Neutrophil (primary cell): Measurements from ENCODE around the gene TMEM175.

Experiments used
- H3K27ac ChIP-seq: fragments of 200-600 bp; sonication (generic); 2 replicates; pipeline ENCODE4 v1.5.1; 2016; ENCODE audit warnings: mild to moderate bottlenecking, moderate library complexity
- H3K27me3 ChIP-seq: fragments of 200-600 bp; sonication (generic); 2 replicates; pipeline ENCODE4 v1.6.0; 2016; ENCODE audit warnings: mild to moderate bottlenecking
- H3K36me3 ChIP-seq: fragments of 200-600 bp; sonication (generic); 2 replicates; pipeline ENCODE4 v1.5.1; 2017
- H3K4me1 ChIP-seq, 2 experiments: fragments of 200-600 bp in 1 of 2; sonication (generic) in 1 of 2; 1 replicate in 1 of 2; 2 replicates in 1 of 2; pipeline versions ENCODE4 v1.5.1 to v1.6.1; 2013 to 2016; ENCODE audit warnings: low read depth in 1 of 2, low read length in 1 of 2, mild to moderate bottlenecking in 1 of 2, moderate library complexity in 1 of 2; ENCODE audit not compliant: control insufficient read depth in 1 of 2, insufficient read depth in 1 of 2
- H3K4me3 ChIP-seq, 2 experiments: fragments of 200-600 bp in 1 of 2; sonication (generic) in 1 of 2; 1 replicate in 1 of 2; 2 replicates in 1 of 2; pipeline ENCODE4 v1.5.1; 2013 to 2016; ENCODE audit warnings: low read depth in 1 of 2, low read length in 1 of 2, mild to moderate bottlenecking in 1 of 2, moderate library complexity in 1 of 2
- H3K9me3 ChIP-seq: fragments of 200-600 bp; sonication (generic); 2 replicates; pipeline ENCODE4 v1.5.1; 2016
- CTCF ChIP-seq: fragments of 200-600 bp; sonication (generic); IDR thresholded peaks from 2 replicates; pipeline ENCODE4 v1.5.1; 2016; ENCODE audit warnings: antibody characterized with exemption

The TMEM175 gene

GRCh38 chr4:910366-911091 is 21.7 kb upstream of the TMEM175 start:
- Histone ChIP-seq H3K27ac (no peak overlapping the region), H3K9me3 (no peaks in the 10 kb centered on the region), H3K27me3 (no peaks in the 10 kb centered on the region), H3K36me3 (peaks cover 74% of the 10 kb centered on the region), H3K4me1 (peaks cover 8 to 9% of the 10 kb centered on the region in 2 experiments), H3K4me3 (no peak overlapping the region)
- TF ChIP-seq CTCF: no peak

- H3K27me3 ChIP-seq: no peaks in the 10 kb centered on the region
- H3K36me3 ChIP-seq: peaks cover 68% of the 10 kb centered on the region
- H3K4me3 ChIP-seq: no peak overlapping the region
- H3K27ac ChIP-seq: no peak overlapping the region
- peaks cover 16% of the 10 kb centered on the region in 2 experiments for H3K4me1 ChIP-seq
- no peaks in the 10 kb centered on the region for H3K9me3 ChIP-seq
- no peak for TF ChIP-seq CTCF
Measured at GRCh38 chr4:911221-911751, 21.0 kb upstream of the TMEM175 start.

GRCh38 chr4:911871-912490 is 20.3 kb upstream of the TMEM175 start:
- peaks cover 16 to 19% of the 10 kb centered on the region in 2 experiments for H3K4me1 ChIP-seq
- no peaks in the 10 kb centered on the region for H3K9me3 ChIP-seq
- TF ChIP-seq CTCF: no peak
- H3K4me3 ChIP-seq: no peak overlapping the region
- H3K36me3 ChIP-seq: peaks cover 61% of the 10 kb centered on the region
- H3K27me3 ChIP-seq: no peaks in the 10 kb centered on the region
- H3K27ac ChIP-seq: no peak overlapping the region

GRCh38 chr4:912548-913279 is 19.5 kb upstream of the TMEM175 start:
- no peak for TF ChIP-seq CTCF
- Histone ChIP-seq H3K36me3 (peaks cover 53% of the 10 kb centered on the region), H3K27me3 (no peaks in the 10 kb centered on the region), H3K9me3 (no peaks in the 10 kb centered on the region), H3K4me1 (peaks cover 16 to 19% of the 10 kb centered on the region in 2 experiments), H3K27ac (no peak overlapping the region), H3K4me3 (no peak overlapping the region)

- Histone ChIP-seq H3K9me3 (no peaks in the 10 kb centered on the region), H3K4me1 (peaks cover 16 to 19% of the 10 kb centered on the region in 2 experiments), H3K36me3 (peaks cover 48% of the 10 kb centered on the region), H3K27ac (no peak overlapping the region), H3K4me3 (no peak overlapping the region), H3K27me3 (no peaks in the 10 kb centered on the region)
- no peak for TF ChIP-seq CTCF
Measured at GRCh38 chr4:913280-913618, 19.0 kb upstream of the TMEM175 start.
